Epithelial cell of prostate (primary cell): ENCODE results near the gene SERTAD1.
"Not testable (repeated sequence)": the region's sequence is repeated elsewhere in the genome, so short reads cannot be mapped to it uniquely, and the experiment has no call there.

Source experiments
- DNase-seq: peaks from one replicate; pipeline ENCODE4 v3.0.0-alpha.2; 2011; ENCODE audit warnings: low read depth, low spot score
- H3K27ac ChIP-seq: fragments of 450-650 bp; 2 replicates; pipeline ENCODE4 v1.5.1; 2017; ENCODE audit warnings: mild to moderate bottlenecking

Gene SERTAD1

DNA sequence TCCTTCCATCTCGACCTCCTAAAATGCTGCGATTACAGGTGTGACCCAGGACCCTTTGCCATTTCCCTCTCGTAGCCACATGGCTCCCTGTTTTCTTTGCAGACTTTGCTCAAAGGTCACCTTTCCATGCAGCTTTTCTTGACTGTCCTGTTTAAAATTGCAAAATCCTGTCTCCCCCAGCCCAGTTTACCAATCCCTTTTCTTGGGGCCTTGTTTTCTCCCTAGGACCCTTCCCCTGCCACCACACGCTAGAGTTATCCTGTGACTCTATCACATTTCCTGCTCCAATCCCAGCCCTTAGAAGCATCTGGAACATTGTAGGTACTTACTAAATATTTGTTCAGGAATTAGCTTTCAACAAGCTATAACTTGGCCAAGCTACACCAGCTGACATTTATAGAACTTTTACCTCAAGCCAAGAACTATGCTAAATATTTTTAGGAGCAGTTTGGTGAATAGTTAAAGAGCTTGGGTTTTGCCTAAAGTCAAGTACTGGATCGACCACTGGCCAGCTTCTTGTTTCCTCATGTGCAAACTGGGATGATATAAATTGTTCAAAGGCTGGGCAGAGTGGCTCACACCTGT lies 27.5 kb upstream of the SERTAD1 start:
- peak overlapping the region; percentile 73 for H3K27ac ChIP-seq
- no peak for DNase-seq

DNA sequence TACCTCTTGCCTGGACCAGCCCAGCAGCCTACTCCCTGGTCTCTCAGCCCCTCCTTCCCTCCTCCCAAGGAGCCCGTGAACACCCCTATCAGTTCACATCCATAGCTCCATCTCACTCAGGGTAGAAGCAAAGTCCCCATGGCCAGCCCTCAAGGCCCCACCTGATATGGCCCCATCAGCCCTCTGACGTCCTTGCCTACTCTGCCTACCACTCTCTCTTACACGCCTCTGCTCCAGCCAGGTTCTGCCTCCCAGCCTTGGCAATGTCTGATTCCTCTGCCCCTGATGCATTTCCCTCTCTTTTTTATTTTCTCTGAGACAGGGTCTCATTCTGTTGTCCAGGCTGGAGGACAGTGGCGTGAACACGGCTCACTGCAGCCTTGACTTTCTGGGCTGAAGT lies 26.2 kb upstream of the SERTAD1 start:
- no peak for DNase-seq
- H3K27ac ChIP-seq, result no peak overlapping the region

DNA sequence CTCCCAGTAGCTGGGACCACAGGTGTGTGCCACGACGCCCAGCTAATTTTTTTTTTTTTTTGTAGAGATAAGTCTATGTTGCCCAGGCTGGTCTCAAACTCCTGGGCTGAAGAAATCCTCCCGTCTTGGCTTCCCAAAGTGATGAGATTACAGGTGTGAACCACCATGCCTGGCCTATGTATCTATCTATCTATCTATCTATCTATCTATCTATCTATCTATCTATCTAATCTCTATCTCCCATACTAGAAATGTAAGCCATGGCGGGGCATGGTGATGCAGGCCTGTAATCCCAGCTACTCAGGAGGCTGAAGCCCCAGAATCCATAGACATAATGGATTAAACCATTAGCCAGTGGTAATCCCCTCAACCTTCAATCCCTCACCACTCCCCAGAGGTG lies 24.9 kb upstream of the SERTAD1 start:
- no peak overlapping the region for H3K27ac ChIP-seq
- no peak for DNase-seq

DNA sequence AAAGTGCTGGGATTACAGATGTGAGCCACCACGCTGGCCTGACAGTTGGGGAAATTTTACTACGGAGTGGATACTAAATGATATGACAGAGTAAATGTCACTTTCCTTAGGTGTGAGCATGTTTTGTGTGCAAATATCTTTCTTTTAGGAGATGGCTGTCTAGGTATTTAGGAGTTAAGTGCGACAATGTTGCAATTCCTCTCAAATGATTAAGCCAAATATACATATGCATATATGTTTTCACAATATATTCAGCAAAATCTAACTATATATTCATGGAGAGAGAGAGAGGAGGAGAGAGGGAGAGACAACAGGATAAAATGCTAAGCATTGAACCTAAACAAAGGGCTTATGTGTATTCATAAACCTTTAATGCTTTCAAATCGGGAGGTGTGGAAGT lies 23.7 kb upstream of the SERTAD1 start:
- no peak for DNase-seq
- no peak overlapping the region for H3K27ac ChIP-seq

DNA sequence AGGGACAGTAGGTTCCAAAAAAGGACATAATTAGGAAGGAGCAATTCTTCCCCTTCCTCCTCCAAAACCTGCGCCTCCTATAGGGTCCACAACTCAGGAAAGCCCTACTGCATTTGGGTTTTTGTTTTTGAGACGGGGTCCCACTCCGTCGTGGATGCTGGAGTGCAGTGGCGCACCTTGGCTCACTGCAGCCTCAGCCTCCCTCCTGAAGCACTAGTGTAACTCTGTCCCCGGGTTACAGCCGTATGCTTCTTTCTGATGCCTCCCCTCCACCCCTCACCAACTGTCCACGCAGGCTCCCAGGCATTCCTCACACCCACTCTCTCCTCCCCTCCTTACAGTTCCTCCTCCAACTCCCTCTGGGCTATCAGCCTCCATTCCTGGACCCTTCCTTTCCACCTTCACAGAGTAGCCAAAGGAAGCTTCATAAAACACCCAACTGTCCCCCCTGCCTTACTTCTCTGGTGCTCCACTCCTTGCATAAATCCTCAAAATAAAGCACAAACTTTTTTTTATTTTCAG lies 20.5 kb upstream of the SERTAD1 start:
- no peak for DNase-seq
- H3K27ac ChIP-seq, result peak overlapping the region; percentile 90

DNA sequence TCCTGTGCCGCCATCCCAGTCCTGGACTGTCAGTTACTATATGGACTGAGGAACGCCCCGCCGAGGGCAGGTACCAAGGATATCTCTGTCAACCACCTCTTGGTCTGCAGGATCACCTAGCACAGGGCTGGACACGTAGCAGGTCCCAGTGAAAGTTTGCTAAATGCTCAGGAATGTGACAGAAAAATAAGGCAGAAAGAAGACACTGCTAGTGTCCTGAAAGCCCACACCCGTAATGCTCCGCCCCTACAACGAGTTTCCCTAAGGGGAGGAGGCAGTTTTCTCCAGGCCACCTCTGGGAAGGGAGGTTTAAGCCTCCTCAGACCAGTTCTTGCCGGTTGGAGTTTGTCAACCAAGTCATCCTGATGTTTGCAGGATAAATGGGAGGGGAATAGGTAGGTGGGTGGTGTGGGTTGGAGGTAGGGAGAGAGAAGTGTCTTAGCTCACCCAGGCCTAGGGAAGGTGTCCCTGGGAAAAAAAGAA lies 20.0 kb upstream of the SERTAD1 start:
- no peak for DNase-seq
- H3K27ac ChIP-seq, result peak overlapping the region; percentile 90

DNA sequence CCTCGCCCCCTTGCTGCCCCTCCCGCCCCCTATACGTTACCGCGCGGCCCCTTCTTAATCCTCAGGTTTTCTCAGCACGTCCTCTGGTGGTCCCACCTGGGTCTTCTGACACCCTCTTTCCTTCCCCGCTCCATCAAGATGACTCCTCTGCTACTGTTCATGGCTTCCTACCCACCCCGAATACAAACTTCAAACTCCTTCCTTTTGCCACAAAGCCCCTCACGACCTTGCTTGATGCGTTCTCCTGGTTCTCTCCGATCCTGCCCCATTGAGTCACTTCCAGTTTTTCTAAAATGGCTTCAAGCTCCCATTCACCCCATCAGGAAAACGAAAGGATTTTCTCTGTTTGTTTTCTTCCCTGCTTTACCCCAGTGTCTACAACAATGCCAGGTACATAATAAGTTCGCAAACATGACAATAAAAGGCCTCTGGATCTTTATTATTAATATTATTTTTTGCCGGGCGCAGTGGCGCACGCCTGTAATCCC lies 19.1 kb upstream of the SERTAD1 start:
- DNase-seq, result no peak
- H3K27ac ChIP-seq, result peak overlapping the region; percentile 90

DNA sequence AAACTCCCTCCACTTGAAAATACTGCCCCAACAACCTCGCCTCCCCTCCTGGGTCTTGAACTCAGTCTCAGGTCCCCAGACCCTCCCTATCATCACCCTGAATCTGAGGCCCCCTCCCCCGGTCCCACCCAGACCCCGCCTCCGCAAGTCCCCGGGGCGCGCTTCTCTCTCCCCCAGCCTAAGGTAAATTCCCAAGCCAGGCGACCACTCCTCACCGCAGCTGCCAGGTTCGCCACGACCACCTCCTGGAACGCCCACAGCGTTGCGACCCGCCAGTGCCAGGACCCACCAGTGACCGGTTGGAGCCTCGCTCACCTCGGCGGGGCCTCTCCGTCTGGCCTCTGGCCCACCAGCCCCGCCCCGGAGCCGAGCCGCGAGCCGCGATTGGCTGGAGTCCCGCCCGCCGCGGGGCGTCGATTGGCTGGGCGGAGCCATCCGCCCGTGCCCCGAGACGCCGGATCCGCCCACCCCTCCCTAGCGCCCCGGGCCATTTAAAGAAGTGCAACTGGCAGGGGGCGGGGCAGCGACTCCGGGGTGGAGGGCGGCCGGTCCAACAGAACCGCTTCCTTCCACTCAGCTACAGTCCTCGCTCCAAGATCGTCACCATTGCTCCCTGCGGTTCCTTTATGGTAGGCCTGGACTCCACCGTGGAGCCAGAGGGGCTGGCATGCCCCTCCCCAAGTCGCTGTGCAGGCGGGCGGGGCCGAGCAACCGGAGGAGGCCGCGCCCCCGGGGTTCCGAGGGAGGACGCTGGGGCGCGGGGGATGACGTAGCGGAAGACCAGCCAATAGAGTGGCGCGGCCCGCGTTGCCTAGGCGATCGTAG lies 18.4 kb upstream of the SERTAD1 start, which contains the start of gene SERTAD3:
Gene SERTAD3 (minus strand): TSS at position 336 of the 825 bp plus-strand sequence. CDS start 2,255 bp downstream, outside the sequence.
- H3K27ac ChIP-seq, result peak within 1 kb of the TSS; percentile 90
- DNase-seq, result no peak

DNA sequence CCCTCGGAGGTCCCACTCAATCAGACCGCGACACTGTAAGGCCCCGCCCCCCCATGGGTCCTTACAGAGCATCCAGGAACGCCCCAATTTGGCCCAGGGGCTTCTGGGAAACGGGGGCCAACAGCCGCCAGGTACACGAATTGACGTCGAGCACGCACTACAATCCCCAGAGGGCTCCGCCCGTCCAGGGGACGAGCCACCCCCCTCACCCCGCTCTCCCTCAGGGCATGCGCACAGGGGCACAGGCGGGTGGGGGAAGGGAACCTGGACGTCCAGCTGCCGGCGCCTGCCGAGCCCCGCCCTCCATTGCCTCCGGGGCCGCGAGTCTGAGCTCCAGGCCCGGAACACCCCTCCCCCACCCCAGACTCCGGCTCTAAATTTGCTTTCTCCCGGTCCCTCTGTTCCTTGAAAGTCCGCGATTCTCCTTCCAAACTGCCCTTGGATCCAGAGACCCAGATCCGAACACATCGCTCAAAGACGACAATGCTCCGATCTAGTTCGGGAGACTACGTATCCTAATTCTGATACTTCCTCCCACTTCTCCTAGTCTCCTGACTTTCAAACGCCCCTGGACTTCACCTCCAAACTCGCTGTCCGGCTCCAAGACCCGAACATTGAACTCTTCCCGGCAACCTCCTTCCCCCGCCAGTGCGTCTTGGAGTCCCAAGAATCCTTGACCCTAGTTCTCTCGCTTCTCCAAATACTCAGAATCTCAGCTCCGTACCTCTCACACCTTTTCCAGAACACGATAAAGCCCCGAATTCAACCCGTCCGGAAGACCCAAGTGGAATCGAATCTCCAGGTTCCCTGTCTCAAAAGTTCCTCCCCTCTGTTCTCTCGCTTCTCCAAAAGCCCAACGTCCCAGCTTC lies 17.6 kb upstream of the SERTAD1 start:
- H3K27ac ChIP-seq, result peak overlapping the region; percentile 90
- peak; percentile 94 for DNase-seq

DNA sequence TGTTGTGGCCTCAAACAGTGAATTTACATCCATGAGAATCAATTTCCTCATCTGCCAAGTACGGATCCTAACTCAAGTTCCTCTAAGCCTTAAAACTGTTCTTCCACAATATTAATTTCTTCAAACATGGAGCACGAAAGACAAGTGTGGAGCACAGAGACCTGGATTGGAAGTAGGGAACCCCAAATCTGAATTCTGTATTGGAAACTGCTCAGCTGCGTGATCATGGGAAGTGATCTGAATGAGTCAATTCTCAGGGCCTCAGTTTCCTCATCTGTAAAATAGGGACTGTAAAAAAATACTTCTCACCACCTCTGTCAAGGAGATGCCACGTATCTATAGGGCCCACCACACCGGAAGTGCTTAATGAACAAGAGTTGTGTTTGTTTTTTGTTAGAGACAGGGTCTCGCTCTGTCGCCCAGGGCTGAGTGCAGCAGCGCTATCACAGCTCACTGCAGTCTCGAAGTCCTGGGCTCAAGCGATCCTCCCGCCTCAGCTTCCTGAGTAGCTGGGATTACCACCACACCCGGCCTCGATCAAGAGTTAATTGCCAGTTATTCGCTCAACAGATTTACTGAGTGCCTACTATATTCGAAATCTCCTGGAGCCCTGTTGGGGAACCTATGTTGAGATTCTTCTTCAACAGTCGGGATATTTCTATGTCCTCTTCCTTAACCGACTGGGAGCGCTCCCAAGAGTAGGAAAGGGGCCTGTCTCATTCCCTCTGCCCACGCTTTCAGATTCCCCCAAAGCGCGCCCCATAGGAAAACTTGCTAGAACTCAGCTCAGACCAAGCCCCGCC lies 16.7 kb upstream of the SERTAD1 start:
- no peak for DNase-seq
- H3K27ac ChIP-seq, result peak overlapping the region; percentile 90

DNA sequence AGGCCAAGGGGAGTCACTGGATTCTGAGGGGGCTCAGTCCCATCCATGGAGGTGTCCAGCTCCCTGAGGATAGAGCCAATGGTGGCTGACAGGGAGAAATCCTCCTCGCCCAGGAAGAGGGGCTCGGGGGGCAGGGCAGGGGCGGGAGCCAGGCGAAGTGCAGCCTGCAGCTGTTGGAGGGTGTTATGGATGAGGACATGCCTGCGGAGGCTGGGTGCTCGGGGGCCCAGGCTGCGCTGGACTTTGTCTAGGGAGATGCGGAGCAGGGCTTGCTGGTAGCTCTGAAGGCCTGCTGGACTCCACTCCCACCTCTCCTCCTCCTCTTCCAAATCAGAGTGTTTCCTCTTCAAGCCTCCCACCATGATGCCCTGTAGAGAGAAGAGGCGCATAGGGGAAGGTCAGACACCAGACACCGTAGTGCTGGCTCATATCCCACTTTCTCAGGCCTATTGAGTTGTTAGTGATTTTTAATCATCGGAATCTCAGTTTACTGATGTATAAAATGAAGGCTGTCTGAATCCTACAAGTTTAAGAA lies 16.0 kb upstream of the SERTAD1 start:
- DNase-seq, result no peak
- H3K27ac ChIP-seq, result no peak overlapping the region

DNA sequence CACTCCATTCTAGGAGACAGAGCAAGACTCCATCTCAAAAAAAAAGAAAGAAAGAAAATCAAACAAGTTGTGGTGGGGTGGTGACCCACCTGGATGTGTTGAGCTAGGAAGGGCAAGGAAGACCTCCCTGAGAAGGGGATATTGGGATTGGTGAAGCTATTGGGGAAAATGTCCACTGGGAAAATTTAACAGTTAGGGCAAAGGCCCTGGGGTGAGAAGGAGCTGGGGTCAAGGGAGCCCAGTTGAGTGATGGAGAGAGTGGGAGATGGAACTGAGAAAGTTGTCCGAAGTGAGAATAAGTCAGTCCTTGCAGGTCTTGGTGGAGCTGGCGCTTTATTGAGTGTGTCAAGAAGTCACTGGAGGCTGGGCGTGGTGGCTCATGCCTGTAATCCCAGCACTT lies 12.5 kb upstream of the SERTAD1 start:
- DNase-seq, result no peak
- no peak overlapping the region for H3K27ac ChIP-seq

DNA sequence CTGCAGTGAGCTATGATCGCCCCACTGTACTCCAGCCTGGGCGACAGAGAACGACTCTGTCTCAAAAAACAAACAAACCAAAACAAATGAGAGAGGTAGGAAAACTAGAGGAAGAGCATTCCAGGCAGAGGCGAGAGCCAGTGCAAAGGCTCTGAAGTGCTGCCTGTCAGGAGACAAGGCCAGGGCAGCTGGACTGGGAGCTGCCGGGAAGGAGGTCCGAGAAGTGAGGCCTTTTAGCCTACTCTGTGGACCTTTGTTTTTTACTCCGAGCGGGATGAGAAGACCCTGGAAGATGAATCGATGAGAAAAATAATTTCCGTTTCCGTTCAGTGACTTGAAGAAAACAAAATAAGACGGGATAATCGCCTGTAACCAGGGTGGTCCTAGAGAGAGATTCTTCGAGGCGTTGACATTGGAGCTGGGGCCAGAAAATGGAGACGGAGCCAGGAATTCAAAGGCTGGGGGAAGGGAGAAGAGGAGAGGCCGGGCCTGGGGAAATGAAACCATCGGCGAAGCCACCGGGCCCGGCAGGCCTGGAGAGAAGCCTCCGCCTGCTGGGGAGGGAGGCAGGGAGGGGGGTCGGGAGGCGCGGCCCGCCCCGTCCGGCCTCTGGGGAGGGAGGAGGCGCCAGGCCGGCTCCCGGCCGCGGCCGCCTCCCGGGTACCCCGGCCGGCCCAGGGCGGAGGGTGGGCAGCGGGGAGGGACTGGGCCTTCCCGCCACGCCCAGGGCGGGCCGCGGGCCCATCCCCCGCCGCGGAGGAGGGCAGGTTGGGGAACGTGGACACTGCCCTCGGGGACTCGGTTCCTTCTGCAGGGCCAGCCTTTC lies 7.8 kb upstream of the SERTAD1 start:
- peak overlapping the region; percentile 90 for H3K27ac ChIP-seq
- DNase-seq, result no peak

DNA sequence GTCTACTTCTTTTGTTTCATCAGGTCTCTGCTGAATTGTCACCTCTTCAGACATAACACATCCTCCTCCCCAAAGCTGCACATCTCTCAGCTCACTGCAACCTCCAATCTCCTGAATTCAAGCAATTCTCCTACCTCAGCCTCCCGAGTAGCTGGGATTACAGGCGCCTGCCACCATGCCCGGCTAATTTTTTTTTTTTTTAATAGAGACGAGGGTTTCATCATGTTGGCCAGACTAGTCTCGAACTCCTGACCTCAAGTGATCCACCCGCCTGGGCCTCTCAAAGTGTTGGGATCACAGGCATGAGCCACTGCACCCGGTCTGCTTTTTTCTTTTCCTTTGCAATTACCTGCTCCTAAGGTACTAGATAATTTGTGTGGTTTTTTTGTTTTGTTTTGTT lies 7.0 kb upstream of the SERTAD1 start:
- H3K27ac ChIP-seq, result peak overlapping the region; percentile 90
- not testable (repeated sequence) for DNase-seq

DNA sequence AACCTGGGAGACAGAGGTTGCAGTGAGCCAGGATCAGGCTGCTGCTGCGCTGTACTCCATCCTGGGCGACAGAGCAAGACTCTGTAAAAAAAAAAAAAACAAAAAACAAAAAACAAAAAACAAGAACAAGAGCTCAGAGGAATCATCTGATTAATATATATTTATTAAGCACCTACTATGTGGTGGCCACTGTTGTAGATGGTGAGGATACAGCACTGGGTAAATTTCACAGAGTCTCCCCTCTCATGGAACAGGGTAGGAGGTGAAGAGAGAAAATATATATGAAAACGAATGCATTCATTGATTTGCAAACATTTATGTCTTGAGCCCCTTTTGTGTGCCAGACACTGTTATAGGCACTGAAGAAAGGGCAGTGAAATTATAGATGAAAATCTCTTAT lies 5.9 kb upstream of the SERTAD1 start:
- H3K27ac ChIP-seq, result no peak overlapping the region
- DNase-seq, result no peak

DNA sequence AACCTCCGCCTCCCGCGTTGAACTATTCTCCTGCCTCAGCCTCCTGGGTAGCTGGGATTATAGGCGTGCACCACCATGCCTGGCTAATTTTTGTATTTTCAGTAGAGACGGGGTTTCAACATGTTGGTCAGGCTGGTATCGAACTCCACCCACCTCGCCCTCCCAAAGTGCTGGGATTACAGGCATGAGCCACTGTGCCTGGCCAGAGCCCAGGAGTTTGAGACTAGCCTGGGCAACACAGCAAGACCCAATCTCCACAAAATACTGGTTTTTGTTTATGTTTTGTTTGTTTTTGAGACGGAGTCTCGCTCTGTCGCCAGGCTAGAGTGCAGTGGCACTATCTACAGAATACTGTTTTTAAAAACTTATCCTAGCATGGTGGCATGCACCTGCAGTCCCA lies 4.5 kb upstream of the SERTAD1 start:
- DNase-seq, H3K27ac ChIP-seq: not testable (repeated sequence)

DNA sequence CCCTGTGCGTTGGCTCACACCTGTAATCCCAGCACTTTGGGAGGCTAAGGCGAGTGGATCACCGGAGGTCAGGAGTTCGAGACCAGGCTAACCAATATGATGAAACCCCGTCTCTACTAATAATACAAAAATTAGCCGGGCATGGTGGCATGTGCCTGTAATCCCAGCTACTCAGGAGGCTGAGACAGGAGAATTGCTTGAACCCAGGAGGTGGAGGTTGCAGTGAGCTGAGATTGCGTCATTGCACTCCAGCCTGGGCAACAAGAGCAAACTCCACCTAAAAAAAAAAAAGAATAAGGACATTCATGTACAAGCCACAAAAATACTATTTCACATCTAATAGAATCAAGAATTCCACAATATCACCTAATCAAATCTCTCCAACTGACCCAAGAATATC lies 2.4 kb upstream of the SERTAD1 start:
- not testable (repeated sequence) for DNase-seq, H3K27ac ChIP-seq

DNA sequence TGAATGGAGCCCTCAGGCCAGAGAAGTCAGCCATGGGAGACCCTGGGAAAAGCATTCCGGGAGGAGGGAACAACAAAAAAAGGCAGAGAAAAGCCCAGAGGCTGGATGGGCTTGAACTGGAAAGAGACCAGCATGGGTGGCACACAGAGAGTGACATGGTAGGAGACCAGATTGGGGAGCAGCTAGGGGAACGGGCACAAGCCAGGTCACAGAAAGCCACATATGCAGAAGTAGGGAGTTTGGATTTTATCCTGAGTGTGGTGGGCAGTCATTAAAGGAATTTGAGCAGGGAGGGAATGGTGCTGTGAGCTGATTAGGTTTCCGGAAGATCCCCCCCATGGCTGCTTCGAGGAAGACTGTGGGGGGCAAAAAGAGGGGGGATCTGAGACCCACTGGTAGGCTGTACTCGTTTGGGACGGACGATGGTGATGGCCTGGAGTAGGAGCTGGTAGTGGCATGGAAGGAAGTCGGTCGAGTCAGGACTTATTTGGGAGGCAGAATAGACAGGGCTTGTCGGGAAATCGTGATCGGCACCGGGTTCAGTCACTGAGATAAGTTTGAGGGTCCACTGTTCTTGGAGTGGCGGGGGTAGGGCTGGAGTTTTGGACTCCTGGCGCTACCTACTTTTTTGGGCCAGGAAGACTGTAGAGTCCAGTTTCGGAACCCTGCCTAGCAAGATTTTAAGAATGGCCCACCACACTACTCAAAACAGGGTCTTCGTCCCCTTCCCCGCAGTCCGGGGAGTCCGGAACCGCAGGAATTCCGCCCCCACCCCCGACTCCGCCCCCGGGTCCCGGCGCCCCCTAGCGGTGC lies 949 bp downstream of the SERTAD1 start:
- no peak for DNase-seq
- peak overlapping the region; percentile 99 for H3K27ac ChIP-seq
